ENCODE results near the gene APBA2.

GRCh38 chr15:28953573-28954195 is 67.9 kb downstream of the APBA2 start:
- TF ChIP-seq POLR2A (IDR thresholded peaks at IDR 0.05) (no peak), CTCF (IDR thresholded peaks at IDR 0.05) (no peak)
